Skeletal muscle satellite cell (primary cell): ENCODE measurements around the gene GPA33. TPM values are rescaled to one million over a fixed set of nuclear protein-coding genes. Genes with fewer than 3 reads are reported as not detected.

ENCODE experiments used
- H3K27me3 ChIP-seq: 2 replicates; pipeline ENCODE4 v1.7.0; 2013; ENCODE audit warnings: low read length; ENCODE audit not compliant: control insufficient read depth, insufficient read depth
- H3K36me3 ChIP-seq: 2 replicates; pipeline ENCODE4 v1.7.0; 2013; ENCODE audit warnings: mild to moderate bottlenecking, control low read depth, low read length; ENCODE audit not compliant: insufficient read depth
- H3K4me1 ChIP-seq: 2 replicates; pipeline ENCODE4 v1.7.0; 2013; ENCODE audit warnings: low read length; ENCODE audit not compliant: control insufficient read depth, insufficient read depth
- H3K4me2 ChIP-seq: 2 replicates; pipeline ENCODE4 v1.7.0; 2013; ENCODE audit warnings: mild to moderate bottlenecking, low read length
- H3K4me3 ChIP-seq: 2 replicates; pipeline ENCODE4 v1.7.0; 2013; ENCODE audit warnings: low read length
- H3K9ac ChIP-seq: 2 replicates; pipeline ENCODE4 v1.7.0; 2013; ENCODE audit warnings: mild to moderate bottlenecking, low read depth, low read length, moderate library complexity
- H3K9me3 ChIP-seq: replicated peaks from 2 replicates; pipeline ENCODE4 v1.7.0; 2013; ENCODE audit warnings: mild to moderate bottlenecking, control low read depth, low read length
- total RNA-seq: library from RNA; depleted of rRNA; stranded (reverse); fragments of >200 nt; gene quantifications from 2 replicates; pipeline ENCODE4 v1.2.3, GENCODE V29; 2012; rRNA removed

GPA33 gene
- total RNA-seq, result not detected in 2 replicates

GRCh38 chr1:167090314-167090942, at the start of gene GPA33:
TSS of gene GPA33 (minus strand) at chr1:167090377. CDS start at chr1:167090287, 90 bp downstream.
- Histone ChIP-seq H3K4me1 (peaks cover 19% of the 10 kb centered on the region), H3K4me2 (no peak within 1 kb of the TSS), H3K27me3 (no peaks in the 10 kb centered on the region), H3K9me3 (no peaks in the 10 kb centered on the region), H3K4me3 (no peak within 1 kb of the TSS), H3K36me3 (no peaks in the 10 kb centered on the region), H3K9ac (no peak within 1 kb of the TSS)

GRCh38 chr1:167138703-167139102, 48.5 kb upstream of the GPA33 start:
- Histone ChIP-seq H3K9ac (no peak overlapping the region), H3K27me3 (no peaks in the 10 kb centered on the region), H3K4me1 (peaks cover 28% of the 10 kb centered on the region), H3K36me3 (no peaks in the 10 kb centered on the region), H3K4me3 (no peak overlapping the region), H3K4me2 (no peak overlapping the region), H3K9me3 (no peaks in the 10 kb centered on the region)

GRCh38 chr1:167137793-167138510, 47.8 kb upstream of the GPA33 start:
- Histone ChIP-seq H3K4me2 (no peak overlapping the region), H3K4me3 (no peak overlapping the region), H3K9ac (no peak overlapping the region), H3K36me3 (no peaks in the 10 kb centered on the region), H3K9me3 (no peaks in the 10 kb centered on the region), H3K27me3 (no peaks in the 10 kb centered on the region), H3K4me1 (peaks cover 28% of the 10 kb centered on the region)

- H3K9ac ChIP-seq, result no peak overlapping the region
- H3K9me3 ChIP-seq, result no peaks in the 10 kb centered on the region
- no peaks in the 10 kb centered on the region for H3K27me3 ChIP-seq
- H3K4me3 ChIP-seq, result no peak overlapping the region
- H3K4me2 ChIP-seq, result no peak overlapping the region
- no peaks in the 10 kb centered on the region for H3K36me3 ChIP-seq
- H3K4me1 ChIP-seq, result peaks cover 28% of the 10 kb centered on the region
Measured at GRCh38 chr1:167137332-167137781, 47.2 kb upstream of the GPA33 start.

GRCh38 chr1:167136806-167137205, 46.6 kb upstream of the GPA33 start:
- H3K27me3 ChIP-seq, result no peaks in the 10 kb centered on the region
- H3K4me1 ChIP-seq, result peaks cover 28% of the 10 kb centered on the region
- no peak overlapping the region for H3K4me3 ChIP-seq
- no peak overlapping the region for H3K4me2 ChIP-seq
- no peaks in the 10 kb centered on the region for H3K9me3 ChIP-seq
- H3K9ac ChIP-seq, result peak overlapping the region; percentile 26
- no peaks in the 10 kb centered on the region for H3K36me3 ChIP-seq

GRCh38 chr1:167136191-167136614, 46.0 kb upstream of the GPA33 start:
- H3K4me1 ChIP-seq, result peaks cover 28% of the 10 kb centered on the region
- peak overlapping the region; percentile 11 for H3K4me3 ChIP-seq
- H3K36me3 ChIP-seq, result no peaks in the 10 kb centered on the region
- H3K9ac ChIP-seq, result peak overlapping the region; percentile 26
- H3K27me3 ChIP-seq, result no peaks in the 10 kb centered on the region
- H3K4me2 ChIP-seq, result peak overlapping the region; percentile 43
- no peaks in the 10 kb centered on the region for H3K9me3 ChIP-seq

- peaks cover 28% of the 10 kb centered on the region for H3K4me1 ChIP-seq
- peak overlapping the region; percentile 11 for H3K9ac ChIP-seq
- H3K4me3 ChIP-seq, result no peak overlapping the region
- no peaks in the 10 kb centered on the region for H3K9me3 ChIP-seq
- H3K36me3 ChIP-seq, result no peaks in the 10 kb centered on the region
- peak overlapping the region; percentile 43 for H3K4me2 ChIP-seq
- H3K27me3 ChIP-seq, result no peaks in the 10 kb centered on the region
Measured at GRCh38 chr1:167135281-167135840, 45.2 kb upstream of the GPA33 start.

- Histone ChIP-seq H3K9ac (no peak overlapping the region), H3K4me3 (no peak overlapping the region), H3K36me3 (no peaks in the 10 kb centered on the region), H3K27me3 (peaks cover 3% of the 10 kb centered on the region), H3K4me2 (no peak overlapping the region), H3K9me3 (no peaks in the 10 kb centered on the region), H3K4me1 (peaks cover 25% of the 10 kb centered on the region)
Measured at GRCh38 chr1:167132301-167133010, 42.3 kb upstream of the GPA33 start.

- Histone ChIP-seq H3K27me3 (peaks cover 3% of the 10 kb centered on the region), H3K4me3 (no peak overlapping the region), H3K4me2 (no peak overlapping the region)
Measured at GRCh38 chr1:167130829-167131510, 40.8 kb upstream of the GPA33 start.

GRCh38 chr1:167128261-167129227, 38.4 kb upstream of the GPA33 start:
- Histone ChIP-seq H3K4me3 (no peak overlapping the region), H3K4me1 (no peaks in the 10 kb centered on the region), H3K9ac (no peak overlapping the region), H3K36me3 (no peaks in the 10 kb centered on the region), H3K27me3 (peaks cover 3% of the 10 kb centered on the region), H3K4me2 (no peak overlapping the region), H3K9me3 (no peaks in the 10 kb centered on the region)

More at GRCh38 chr1:167130829-167131510, 40.8 kb upstream of the GPA33 start:
- no peak overlapping the region for H3K9ac ChIP-seq
- H3K9me3 ChIP-seq, result no peaks in the 10 kb centered on the region
- no peaks in the 10 kb centered on the region for H3K36me3 ChIP-seq
- peaks cover 11% of the 10 kb centered on the region for H3K4me1 ChIP-seq
